Brain pericyte (primary cell): ENCODE results near the gene BNC2.

ENCODE experiments used
- DNase-seq: peaks from one replicate; pipeline ENCODE4 v3.0.0-alpha.2; 2012; ENCODE audit warnings: low read depth, low spot score

Gene BNC2

DNA sequence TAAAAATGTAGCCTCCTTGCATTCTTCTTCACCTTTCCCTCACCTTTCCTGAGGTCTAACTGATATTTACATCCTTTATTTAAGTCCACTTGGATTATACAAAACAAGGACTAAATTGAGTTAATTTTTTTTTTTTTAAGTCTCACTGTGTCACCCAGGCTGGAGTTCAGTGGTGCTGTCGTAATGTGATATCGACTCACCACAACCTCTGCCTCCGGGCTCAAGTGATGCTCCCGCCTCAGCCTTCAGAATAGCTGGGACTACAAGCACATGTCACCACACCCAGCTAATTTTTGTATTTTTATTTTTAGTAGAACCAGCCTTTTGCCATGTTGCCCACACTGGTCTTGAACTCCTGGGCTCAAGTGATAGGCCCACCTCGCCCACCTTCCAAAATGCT, 195.3 kb downstream of the BNC2 start:
- DNase-seq = no peak

DNA sequence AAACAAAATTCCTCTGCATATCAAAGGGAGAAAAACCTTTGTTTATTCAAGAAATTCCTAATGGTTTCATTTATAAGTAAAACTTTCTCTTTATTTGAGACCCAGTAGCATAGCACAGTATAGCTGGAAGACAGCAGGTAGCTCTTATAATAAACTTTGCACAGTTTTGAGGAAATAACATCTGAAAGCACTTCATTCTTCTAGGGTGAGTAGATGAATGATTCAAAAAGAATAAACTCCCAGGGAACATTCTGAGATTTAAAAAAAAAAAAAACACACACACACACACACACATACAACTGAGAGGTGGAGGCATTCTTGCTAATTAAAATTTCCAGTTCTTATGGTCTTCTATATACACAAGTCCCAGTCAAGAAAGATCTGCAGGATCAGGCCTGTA, 197.3 kb downstream of the BNC2 start:
- DNase-seq = no peak

DNA sequence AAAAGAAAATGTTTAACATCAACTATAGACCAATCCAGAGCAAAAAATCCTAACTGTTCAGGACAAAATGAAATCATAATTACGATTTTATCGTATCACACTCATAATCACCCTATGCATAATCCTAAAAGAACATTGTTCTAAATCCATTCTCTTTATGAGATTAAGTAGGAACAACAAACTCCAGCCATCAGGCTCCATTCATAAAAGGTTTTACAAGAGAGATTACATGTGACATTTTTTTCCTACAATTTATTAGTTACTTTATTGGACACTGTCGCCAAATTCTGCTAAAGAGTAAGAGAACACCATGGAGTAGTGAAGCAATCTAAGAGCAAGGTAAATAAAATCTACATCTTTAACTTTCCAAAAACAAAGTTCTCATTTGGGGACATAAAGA, 198.0 kb downstream of the BNC2 start:
- DNase-seq = no peak

DNA sequence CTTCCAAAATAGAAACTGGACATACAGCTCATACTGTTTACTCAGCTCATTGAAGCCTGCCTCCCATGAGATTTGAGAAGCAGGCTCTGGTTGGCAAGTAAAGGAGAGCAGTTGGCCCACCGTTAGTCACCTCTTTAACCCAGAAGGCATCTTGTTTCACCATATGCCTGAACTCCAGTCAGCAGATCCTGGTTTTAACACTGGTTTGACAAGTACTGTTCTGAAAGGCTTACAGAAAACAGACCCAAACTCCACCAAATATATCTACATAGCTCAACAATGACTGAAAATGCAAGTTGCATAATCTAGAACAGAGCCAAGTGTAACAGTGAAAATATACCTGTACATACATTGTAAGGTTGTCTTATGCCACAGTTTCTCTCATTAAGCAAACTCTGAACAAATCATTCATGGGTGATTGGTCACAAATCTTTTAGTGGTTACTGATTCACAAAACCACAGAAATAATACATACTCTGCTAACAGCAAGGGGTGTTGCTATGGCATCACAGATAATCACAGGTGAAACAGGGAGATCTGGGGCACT, 198.8 kb downstream of the BNC2 start:
- DNase-seq = peak; percentile 48

DNA sequence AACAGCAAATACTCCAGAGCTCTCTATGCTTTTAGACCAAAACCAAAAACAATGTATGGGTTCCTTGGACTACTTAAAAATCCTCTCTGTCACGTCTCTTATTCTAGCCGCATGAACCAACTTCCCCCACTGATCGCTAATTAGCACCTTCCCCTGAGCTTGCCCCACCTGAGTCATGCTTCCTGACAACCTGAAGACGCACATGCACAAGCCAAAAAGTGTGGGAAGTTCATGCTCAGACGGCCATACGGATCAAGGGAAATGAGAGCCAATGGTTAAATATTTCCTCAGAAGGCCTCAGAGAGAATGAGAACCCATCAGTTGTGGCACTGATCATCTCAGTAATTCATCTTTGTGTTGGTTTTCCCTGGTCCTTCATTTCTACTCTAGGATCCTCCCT, 199.7 kb downstream of the BNC2 start:
- no peak for DNase-seq

DNA sequence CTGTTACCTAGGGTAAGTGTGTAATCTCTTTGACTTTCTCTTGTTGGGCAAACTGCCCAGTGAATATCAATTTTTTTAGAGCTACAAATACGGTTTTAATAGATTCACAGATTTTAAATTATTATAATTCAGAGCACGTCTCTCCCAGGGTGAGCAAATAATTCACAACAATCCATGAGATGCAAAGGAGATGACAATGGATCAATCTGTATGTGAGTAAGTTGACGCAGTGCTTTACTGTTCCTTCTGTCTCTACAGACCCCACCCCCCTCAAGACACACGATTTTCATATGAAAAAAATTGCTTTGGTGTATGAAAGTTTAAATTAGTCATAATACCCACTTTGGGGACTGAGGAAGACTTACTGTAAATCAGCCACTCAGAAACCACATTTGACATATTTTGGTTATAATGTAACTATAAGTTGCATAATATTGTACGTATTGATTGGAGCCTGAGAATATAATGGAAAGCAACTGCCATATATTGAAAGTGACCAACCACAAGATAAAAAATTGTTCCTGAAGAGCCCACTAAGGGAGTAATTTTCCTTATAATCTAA, 201.7 kb downstream of the BNC2 start:
- DNase-seq = no peak

DNA sequence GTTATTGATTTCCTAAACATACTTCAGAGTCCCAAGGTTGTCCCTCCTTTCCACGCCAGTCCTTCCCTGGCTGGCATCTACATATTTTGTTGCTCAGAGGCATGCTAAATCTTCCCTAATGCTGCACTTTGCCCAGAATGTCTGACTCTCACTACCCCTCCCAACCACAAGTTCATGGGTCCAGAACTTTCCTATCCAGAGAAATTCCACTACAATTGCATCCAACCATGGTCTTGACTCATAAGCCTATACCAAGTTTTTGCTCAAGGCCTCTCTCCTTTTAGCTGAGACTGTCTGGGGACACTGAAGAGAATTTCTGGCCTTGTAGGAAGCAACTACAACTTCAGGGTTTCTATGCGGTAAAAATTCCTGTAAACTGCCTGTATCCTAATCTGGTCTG, 206.3 kb downstream of the BNC2 start:
- no peak for DNase-seq

DNA sequence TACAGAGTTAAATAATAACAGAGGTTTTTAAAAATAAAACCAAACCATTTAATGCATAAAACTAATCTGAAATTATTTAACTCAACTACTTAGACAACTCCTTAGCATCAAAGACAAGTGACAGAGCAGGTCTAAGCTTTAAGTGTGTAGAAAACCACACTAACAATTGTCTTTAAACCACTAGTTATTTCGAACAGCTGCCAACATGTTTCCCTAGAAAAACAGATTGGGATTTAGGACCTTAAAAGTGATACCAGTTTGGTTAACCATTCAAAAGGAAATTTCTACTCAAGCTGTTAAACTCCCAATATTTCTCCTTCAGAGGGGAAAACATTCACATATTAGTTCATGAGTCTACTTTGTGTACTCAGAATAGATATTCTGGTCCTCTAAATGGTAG, 208.7 kb downstream of the BNC2 start:
- DNase-seq = no peak

DNA sequence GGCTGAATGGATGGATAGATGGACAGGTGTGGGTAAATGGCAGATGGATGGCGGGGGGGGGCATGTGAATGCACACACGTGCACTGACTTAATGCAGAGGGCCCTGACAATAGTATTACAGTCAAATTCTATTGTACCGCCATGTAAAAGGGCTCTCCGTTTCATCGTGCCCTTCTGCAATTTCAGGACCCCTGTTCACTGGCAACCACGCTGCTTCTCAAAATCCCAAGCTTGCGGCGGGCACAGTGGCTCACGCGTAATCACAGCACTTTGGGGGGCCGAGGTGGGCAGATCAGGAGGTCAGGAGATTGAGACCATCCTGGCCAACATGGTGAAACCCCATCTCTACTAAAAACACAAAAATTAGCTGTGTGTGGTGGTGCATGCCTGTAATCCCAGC, 211.4 kb downstream of the BNC2 start:
- DNase-seq = no peak

DNA sequence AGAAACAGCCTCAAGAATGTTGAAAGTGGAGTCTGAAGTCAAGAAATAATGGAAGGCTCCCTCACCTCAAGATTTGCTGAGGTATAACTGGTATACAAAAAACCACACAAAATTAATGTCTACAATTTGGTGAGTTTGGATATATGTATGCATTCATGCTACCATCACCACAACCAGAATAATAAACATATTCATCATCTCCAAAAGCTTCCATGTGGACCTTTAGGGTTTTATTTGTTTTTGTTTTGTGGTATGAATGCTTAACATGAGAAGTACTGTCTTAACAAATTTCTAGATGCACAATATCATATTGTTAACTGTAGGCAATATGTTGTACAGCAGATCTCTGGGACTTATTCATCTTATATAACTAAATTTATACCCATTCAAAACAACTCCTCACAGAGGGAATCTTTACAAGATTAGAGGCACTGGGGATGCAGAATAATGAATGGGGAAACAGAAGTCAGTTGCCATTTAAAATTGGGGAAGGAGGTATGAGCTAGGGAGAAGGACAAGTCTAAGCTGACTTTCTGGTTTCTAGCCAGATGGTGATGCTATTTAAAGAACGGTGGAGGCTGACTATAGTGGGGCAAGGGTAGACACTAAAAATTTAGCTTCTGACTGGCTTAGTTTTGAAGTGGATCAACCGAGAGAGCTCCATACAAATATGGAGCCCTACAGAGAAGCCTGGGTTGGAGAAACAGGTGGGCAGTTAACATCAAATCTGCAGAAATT, 213.9 kb downstream of the BNC2 start:
- no peak for DNase-seq

DNA sequence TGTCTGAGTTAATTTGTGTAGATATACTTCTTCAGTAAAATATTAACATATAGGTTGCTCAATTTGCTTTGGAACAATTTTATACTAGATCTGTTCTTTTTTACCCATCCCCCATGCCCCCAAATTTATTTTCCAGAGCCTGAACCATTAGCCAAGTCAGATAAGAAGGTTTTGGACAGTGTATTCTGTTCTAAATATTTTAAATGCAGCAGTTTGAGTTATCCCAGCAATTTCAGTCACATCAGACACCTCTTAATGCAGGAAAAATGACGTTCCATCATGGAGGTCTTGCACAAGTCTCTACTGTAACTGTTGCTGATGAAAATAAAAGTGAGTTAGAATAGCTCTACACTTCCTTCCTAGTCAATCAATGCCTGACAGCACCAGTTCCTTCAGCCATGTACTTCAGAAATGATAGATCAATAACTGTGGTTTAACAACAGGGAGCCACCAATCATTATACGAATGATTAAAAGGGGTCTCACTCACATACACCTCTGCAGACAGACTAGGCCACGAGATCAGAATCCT, 215.8 kb downstream of the BNC2 start:
- DNase-seq = no peak

DNA sequence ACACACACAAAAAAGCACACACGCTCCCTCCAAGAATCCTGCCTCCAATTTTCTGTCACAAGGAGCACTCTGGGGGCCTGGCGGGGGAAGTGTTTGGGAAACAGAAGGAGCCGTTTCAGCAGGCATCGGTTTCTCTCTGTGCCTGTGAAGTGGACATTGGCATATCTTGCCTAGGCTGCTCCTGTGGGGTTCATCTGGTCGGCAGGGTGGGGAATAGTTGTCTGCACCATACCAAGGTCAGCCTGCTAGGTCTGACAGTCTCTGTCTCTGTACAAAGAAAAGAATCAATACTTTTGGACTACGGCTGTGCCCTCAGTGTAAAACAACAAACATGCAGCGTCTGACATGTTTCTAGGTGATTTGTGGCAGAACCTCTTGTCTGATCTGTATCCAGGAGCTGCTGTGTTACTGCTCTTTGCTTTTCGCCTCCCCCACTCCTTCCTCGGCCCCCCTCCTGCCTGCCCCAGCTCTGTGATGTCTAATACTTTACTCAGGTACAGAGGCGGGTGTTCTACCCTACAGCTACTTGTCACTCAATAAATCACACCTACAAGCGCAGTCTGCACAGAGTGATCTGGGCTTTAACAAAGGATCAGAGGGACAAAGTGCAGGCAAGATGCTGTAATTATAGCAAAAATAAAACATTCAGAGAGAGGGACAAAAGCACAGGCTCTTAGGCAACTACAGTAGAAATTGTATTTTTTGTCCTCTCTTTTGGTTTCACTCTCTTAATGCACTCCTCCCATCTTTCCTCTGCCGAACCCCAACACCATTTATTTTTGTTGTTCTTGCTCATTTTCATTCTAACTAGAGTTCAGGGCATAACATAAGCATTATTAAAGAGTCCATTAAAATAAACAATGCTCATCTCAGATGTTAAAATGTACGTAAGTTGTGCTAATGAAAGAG, 216.7 kb downstream of the BNC2 start:
- no peak for DNase-seq

DNA sequence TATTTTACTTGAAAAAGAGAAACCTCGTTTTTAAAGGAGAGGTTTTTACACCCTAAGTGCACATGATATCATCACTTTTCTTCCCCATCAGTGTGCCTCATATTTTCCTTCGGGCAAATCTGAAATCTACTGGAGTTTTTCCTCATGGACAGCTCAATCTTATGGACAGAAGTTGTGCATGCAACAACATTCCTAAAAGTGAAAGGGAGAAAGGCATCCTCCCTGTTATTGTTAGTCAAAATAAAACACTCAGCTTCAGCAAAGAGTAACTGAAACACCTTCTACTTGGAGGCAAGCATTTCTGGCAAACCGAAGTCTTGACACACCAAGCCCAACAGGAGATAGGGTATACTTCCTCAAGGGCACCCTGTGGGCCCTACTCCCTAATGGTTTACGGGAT, 217.9 kb downstream of the BNC2 start:
- DNase-seq = no peak

DNA sequence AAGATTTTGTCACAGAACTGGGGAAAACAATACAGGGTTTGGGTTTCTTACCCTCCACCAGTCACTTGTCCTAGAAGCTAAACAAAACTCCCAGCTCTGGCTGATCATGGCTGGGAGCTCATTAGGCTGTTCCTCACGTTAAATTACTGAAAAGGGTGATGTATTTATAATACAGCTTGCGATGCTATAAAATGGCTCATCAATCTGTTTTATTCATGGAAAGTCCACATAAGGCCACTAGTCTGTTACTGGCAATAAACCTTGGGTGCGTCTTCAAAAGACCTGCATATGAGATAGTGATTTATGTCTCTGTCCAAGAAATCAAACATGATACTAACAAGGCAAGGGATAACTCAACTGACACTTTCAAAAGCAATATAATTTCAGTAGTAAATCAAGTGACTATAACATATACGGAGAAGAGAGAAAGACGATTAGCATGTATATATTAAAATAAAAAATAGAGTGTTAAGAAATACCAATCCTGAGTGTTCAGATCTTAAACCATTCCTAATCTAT, 219.0 kb downstream of the BNC2 start:
- no peak for DNase-seq

DNA sequence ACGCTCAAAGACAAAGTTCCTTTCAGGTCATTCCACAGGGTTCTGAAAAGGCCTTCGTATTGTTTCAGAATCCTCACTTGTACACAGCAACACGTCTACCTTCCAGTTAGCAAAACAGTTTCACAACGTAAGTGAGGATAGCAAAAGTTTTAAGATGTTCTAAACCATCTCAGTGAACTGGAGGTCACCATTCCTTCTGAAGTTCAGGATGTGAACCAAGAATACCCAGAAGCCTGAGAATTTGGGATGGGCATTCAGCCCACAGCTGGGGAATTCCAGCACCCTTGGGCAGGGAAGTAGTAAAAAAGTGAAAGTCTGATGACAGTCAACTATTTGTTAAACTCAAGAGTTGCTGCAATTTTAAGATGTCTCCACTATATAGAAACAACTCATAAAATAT, 224.5 kb downstream of the BNC2 start:
- DNase-seq = no peak

DNA sequence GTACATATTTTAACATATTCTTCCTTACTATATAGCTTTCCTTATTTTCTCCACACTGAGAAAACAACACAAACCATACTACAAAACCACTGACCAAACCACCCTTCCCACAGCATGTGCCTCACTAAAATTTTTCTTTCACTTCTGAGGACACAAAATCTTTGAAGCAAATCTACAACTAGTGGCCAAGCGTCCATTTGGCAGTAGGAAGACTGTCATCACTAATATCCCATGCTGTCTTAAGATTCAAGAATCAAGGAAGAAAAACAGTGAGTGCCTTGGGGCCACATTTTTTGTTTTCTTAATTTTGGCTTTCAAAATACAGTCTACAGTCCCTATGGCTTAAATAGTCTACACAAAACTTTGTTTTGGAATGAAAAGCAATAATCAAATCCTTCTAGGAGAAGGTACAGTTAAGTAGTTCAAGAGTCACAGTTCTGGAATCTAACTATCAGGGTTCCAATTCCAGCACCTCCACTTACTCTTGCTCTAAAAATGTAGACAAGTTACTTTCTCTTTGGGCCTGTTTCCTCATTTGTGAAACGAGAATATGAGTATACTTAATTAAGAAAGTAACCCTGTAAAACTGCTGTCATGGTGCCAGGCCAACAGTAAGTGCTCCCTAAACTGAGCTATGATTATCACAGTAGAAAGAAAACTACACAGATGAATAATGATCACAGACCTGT, 227.9 kb downstream of the BNC2 start:
- no peak for DNase-seq

DNA sequence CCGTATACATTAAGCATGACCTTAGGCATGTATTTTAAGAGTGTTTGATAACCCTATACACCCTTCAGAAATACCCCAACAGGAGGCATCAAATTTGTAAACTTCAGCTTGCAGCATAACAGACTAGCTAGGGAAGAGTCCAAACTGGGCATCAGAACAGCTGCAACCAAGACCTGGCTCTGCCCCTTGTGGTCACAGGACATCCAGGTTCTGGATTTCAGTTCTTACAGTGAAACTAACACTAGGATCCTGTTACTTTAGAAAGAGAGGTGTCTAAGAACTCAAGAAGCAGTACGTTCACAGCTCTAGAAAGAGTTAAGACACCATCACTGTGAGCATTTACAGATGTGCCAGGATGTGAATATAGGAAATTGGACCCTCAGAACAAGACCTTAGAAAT, 229.8 kb downstream of the BNC2 start:
- DNase-seq = no peak

DNA sequence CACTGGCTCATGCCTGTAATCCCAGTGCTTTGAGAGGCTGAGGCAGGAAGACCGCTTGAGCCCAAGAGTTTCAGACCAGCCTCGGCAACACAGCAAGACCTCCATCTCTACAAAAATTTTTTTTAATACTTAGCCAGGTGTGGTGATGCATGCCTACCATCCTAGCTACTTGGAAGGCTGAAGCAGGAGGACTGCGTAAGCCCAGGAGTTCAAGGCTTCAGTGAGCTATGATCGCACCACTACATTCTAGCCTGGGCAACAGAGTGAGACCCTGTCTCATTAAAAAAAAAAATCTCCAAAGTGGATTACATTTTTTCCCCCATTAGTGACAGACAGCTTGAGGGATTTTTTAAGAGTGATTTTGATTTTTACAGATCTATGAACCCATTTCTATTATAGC, 230.8 kb downstream of the BNC2 start:
- DNase-seq = no peak

DNA sequence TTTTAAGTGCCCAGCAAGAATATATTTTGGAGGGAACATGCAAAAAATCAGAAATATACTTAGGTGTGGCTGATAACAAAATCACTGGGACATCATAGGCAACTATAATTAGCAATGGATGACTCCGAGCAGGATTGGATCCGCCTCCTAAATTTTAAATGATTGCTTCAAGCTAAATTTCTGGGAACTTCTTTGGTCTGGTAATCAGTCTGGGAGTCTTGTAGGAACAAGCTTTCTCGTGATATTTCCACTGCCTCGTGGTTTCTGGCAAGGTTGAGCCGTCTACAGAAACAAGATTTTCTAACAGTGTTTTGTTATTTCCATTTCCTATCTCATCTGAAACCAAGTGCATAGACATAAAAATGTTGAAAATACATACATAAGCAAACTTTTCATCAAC, 232.6 kb downstream of the BNC2 start:
- no peak for DNase-seq

DNA sequence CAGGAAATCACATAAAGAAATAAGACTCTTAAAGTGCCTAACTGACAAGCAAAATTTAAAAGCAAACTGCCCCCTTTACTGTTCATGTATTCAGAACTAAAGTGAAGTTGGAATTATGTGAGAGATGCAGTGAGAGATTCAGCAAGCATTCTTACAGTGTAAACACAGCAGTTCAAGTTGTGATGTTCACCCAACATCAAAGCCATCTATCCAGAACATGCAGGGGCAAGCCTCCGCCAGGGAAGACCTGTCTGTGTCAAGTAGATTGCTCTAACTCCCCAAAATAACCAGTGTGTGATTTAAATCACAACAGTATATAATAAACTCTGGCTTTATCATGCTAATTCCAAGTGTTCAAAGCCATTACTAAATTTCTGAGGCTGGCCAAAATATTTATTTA, 233.3 kb downstream of the BNC2 start:
- no peak for DNase-seq

DNA sequence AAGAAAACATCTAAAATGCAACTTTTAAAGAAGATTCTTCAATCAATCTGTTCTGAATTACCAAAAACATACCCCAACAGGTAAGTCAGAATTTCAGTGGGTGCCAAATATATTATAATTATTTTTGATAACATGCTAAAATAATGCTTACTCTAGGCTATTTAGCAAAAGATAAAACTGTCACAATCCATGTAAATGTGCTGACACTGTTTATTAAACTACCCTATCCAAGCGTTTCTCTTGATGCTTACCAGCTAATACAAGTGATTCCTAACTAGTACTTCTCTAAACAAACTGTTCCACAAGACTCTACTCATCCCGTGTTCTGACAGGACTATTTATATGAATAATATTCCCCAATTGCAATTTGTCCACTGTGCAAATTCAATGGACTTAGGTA, 236.7 kb downstream of the BNC2 start:
- no peak for DNase-seq
